ENCODE data around the gene PCDH9.

The PCDH9 gene

GRCh38 chr13:66691149-66691548 lies 539.0 kb downstream of the PCDH9 start:
- Histone ChIP-seq H3K36me3 (no peaks in the 10 kb centered on the region), H3K27ac (no peak overlapping the region), H3K4me1 (ENCODE audit: control insufficient read depth in 1 of 2, insufficient read depth in 1 of 2, low read depth in 1 of 2, low read length in 1 of 2) (no peaks in the 10 kb centered on the region), H3K27me3 (no peaks in the 10 kb centered on the region), H3K9me3 (no peaks in the 10 kb centered on the region), H3K4me3 (ENCODE audit: low read depth in 1 of 2, low read length in 1 of 2) (no peak overlapping the region)
- TF ChIP-seq CTCF (IDR thresholded peaks at IDR 0.05) = no peak

GRCh38 chr13:66689628-66690027 lies 540.5 kb downstream of the PCDH9 start:
- H3K4me1 ChIP-seq (ENCODE audit: control insufficient read depth in 1 of 2, insufficient read depth in 1 of 2, low read depth in 1 of 2, low read length in 1 of 2) = no peaks in the 10 kb centered on the region
- no peak overlapping the region for H3K27ac ChIP-seq
- H3K36me3 ChIP-seq = no peaks in the 10 kb centered on the region
- TF ChIP-seq CTCF (IDR thresholded peaks at IDR 0.05) = no peak
- H3K27me3 ChIP-seq = no peaks in the 10 kb centered on the region
- no peak overlapping the region for H3K4me3 ChIP-seq (ENCODE audit: low read depth in 1 of 2, low read length in 1 of 2)
- no peaks in the 10 kb centered on the region for H3K9me3 ChIP-seq

- Histone ChIP-seq H3K4me1 (ENCODE audit: control insufficient read depth in 1 of 2, insufficient read depth in 1 of 2, low read depth in 1 of 2, low read length in 1 of 2) (no peaks in the 10 kb centered on the region), H3K4me3 (ENCODE audit: low read depth in 1 of 2, low read length in 1 of 2) (no peak overlapping the region), H3K36me3 (no peaks in the 10 kb centered on the region), H3K27ac (no peak overlapping the region), H3K27me3 (no peaks in the 10 kb centered on the region), H3K9me3 (no peaks in the 10 kb centered on the region)
- TF ChIP-seq CTCF (IDR thresholded peaks at IDR 0.05) = no peak
These were observed 541.0 kb downstream of the PCDH9 start for GRCh38 chr13:66689037-66689619.

- Histone ChIP-seq H3K9me3 (no peaks in the 10 kb centered on the region), H3K4me3 (ENCODE audit: low read depth in 1 of 2, low read length in 1 of 2) (no peak overlapping the region), H3K36me3 (no peaks in the 10 kb centered on the region), H3K4me1 (ENCODE audit: control insufficient read depth in 1 of 2, insufficient read depth in 1 of 2, low read depth in 1 of 2, low read length in 1 of 2) (no peaks in the 10 kb centered on the region), H3K27ac (no peak overlapping the region), H3K27me3 (no peaks in the 10 kb centered on the region)
- no peak for TF ChIP-seq CTCF (IDR thresholded peaks at IDR 0.05)
These were observed 548.7 kb downstream of the PCDH9 start for GRCh38 chr13:66681403-66681802.

GRCh38 chr13:66680031-66680430 lies 550.1 kb downstream of the PCDH9 start:
- Histone ChIP-seq H3K27ac (no peak overlapping the region), H3K4me3 (ENCODE audit: low read depth in 1 of 2, low read length in 1 of 2) (no peak overlapping the region), H3K27me3 (no peaks in the 10 kb centered on the region), H3K9me3 (no peaks in the 10 kb centered on the region), H3K36me3 (no peaks in the 10 kb centered on the region), H3K4me1 (ENCODE audit: control insufficient read depth in 1 of 2, insufficient read depth in 1 of 2, low read depth in 1 of 2, low read length in 1 of 2) (no peaks in the 10 kb centered on the region)
- no peak for TF ChIP-seq CTCF (IDR thresholded peaks at IDR 0.05)

GRCh38 chr13:66675620-66676019 lies 554.5 kb downstream of the PCDH9 start:
- Histone ChIP-seq H3K36me3 (no peaks in the 10 kb centered on the region), H3K4me1 (ENCODE audit: control insufficient read depth in 1 of 2, insufficient read depth in 1 of 2, low read depth in 1 of 2, low read length in 1 of 2) (no peaks in the 10 kb centered on the region), H3K27me3 (no peaks in the 10 kb centered on the region), H3K4me3 (ENCODE audit: low read depth in 1 of 2, low read length in 1 of 2) (no peak overlapping the region), H3K27ac (no peak overlapping the region), H3K9me3 (no peaks in the 10 kb centered on the region)
- no peak for TF ChIP-seq CTCF (IDR thresholded peaks at IDR 0.05)
